Measurements from ENCODE around the gene ZSCAN20. TPM values are rescaled to one million over a fixed set of nuclear protein-coding genes. Genes with fewer than 3 reads are reported as not detected.

The ZSCAN20 gene
- polyA plus RNA-seq (2013, experiment 1 of 2) = 2.1 TPM
- polyA plus RNA-seq (2013, experiment 2 of 2) = 2.0 TPM

- Histone ChIP-seq H2BK15ac (ENCODE audit: low read length) (no peak within 1 kb of the TSS), H4K91ac (ENCODE audit: low read depth, low read length, poor library complexity) (no peak within 1 kb of the TSS), H3K23ac (ENCODE audit: low read depth, low read length, poor library complexity) (no peak within 1 kb of the TSS), H3K14ac (ENCODE audit: low read length) (no peak within 1 kb of the TSS), H3K4me1 (ENCODE audit: control insufficient read depth in 2 of 2, insufficient read depth in 1 of 2, low read depth in 1 of 2, low read length in 2 of 2) (peaks cover 8 to 25% of the 10 kb centered on the region in 2 donors), H3K4ac (ENCODE audit: low read length) (no peak within 1 kb of the TSS), H2AK5ac (ENCODE audit: low read depth, low read length) (no peak within 1 kb of the TSS), H3K18ac (ENCODE audit: low read length) (peak within 1 kb of the TSS; percentile 44), H3K9me3 (replicated peaks in 1 of 2; ENCODE audit: control insufficient read depth in 2 of 2, insufficient read depth in 1 of 2, low read depth in 1 of 2, low read length in 2 of 2) (no peaks in the 10 kb centered on the region), H2BK12ac (ENCODE audit: low read length) (no peak within 1 kb of the TSS), H2AFZ (ENCODE audit: low read length) (peak within 1 kb of the TSS; percentile 85), H3K4me3 (ENCODE audit: low read length in 2 of 2) (peak within 1 kb of the TSS; percentile 64 to 81), H2BK5ac (ENCODE audit: low read length) (no peak within 1 kb of the TSS), H2BK120ac (ENCODE audit: low read depth, low read length) (no peak within 1 kb of the TSS), H3K36me3 (replicated peaks in 1 of 2; ENCODE audit: control insufficient read depth in 2 of 2, insufficient read depth in 2 of 2, low read length in 2 of 2) (no peaks in the 10 kb centered on the region), H3K27me3 (ENCODE audit: control insufficient read depth in 3 of 3, insufficient read depth in 3 of 3, low read depth in 1 of 3, low read length in 3 of 3) (no peaks in the 10 kb centered on the region), H3K27ac (replicated peaks; ENCODE audit: low read length) (no peak within 1 kb of the TSS), H3K4me2 (ENCODE audit: insufficient read depth, low read length, poor library complexity, severe bottlenecking) (peak within 1 kb of the TSS; percentile 70), H3K79me1 (ENCODE audit: low read depth, low read length) (no peaks in the 10 kb centered on the region), H3K9ac (ENCODE audit: low read depth, low read length, poor library complexity) (peak within 1 kb of the TSS; percentile 82), H4K8ac (ENCODE audit: low read depth, low read length) (no peak within 1 kb of the TSS)
- no CpG with 5 or more reads among the region's 38 CpGs for WGBS, 2 donors (ENCODE audit: extremely low coverage in 2 of 2, insufficient read length in 2 of 2, insufficient replicate concordance in 1 of 2)
- peak; percentile 94 for DNase-seq (ENCODE audit: low spot score)
Measured at GRCh38 chr1:33472269-33472980, at the start of gene ZSCAN20. TSS of gene ZSCAN20 (plus strand) at chr1:33472645. CDS start at chr1:33479289, 6,644 bp downstream.

GRCh38 chr1:33424205-33424604 is 48.2 kb upstream of the ZSCAN20 start:
- H3K79me1 ChIP-seq (ENCODE audit: low read depth, low read length) = no peaks in the 10 kb centered on the region
- no peak for DNase-seq (ENCODE audit: low spot score)
- no peak overlapping the region for H4K91ac ChIP-seq (ENCODE audit: low read depth, low read length, poor library complexity)
- no peak overlapping the region for H3K4me3 ChIP-seq (ENCODE audit: low read length in 2 of 2)
- H3K9me3 ChIP-seq (replicated peaks in 1 of 2; ENCODE audit: control insufficient read depth in 2 of 2, insufficient read depth in 1 of 2, low read depth in 1 of 2, low read length in 2 of 2) = peaks cover 0 to 2% of the 10 kb centered on the region in 2 donors
- no peak overlapping the region for H3K18ac ChIP-seq (ENCODE audit: low read length)
- no peak overlapping the region for H2BK12ac ChIP-seq (ENCODE audit: low read length)
- H3K36me3 ChIP-seq (replicated peaks in 1 of 2; ENCODE audit: control insufficient read depth in 2 of 2, insufficient read depth in 2 of 2, low read length in 2 of 2) = no peaks in the 10 kb centered on the region
- H2BK120ac ChIP-seq (ENCODE audit: low read depth, low read length) = no peak overlapping the region
- no peak overlapping the region for H3K4me2 ChIP-seq (ENCODE audit: insufficient read depth, low read length, poor library complexity, severe bottlenecking)
- no peak overlapping the region for H3K23ac ChIP-seq (ENCODE audit: low read depth, low read length, poor library complexity)
- H3K14ac ChIP-seq (ENCODE audit: low read length) = no peak overlapping the region
- H3K27ac ChIP-seq (replicated peaks; ENCODE audit: low read length) = no peak overlapping the region
- H3K27me3 ChIP-seq (ENCODE audit: control insufficient read depth in 3 of 3, insufficient read depth in 3 of 3, low read depth in 1 of 3, low read length in 3 of 3) = peaks cover 0 to 7% (median 5%) of the 10 kb centered on the region in 3 experiments
- no peak overlapping the region for H2AK5ac ChIP-seq (ENCODE audit: low read depth, low read length)
- no CpG with 5 or more reads among the region's 4 CpGs for WGBS, 2 donors (ENCODE audit: extremely low coverage in 2 of 2, insufficient read length in 2 of 2, insufficient replicate concordance in 1 of 2)
- H3K4ac ChIP-seq (ENCODE audit: low read length) = no peak overlapping the region
- no peak overlapping the region for H2BK5ac ChIP-seq (ENCODE audit: low read length)
- H4K8ac ChIP-seq (ENCODE audit: low read depth, low read length) = no peak overlapping the region
- H2AFZ ChIP-seq (ENCODE audit: low read length) = no peak overlapping the region
- peaks cover 4 to 10% of the 10 kb centered on the region in 2 donors for H3K4me1 ChIP-seq (ENCODE audit: control insufficient read depth in 2 of 2, insufficient read depth in 1 of 2, low read depth in 1 of 2, low read length in 2 of 2)
- no peak overlapping the region for H2BK15ac ChIP-seq (ENCODE audit: low read length)
- H3K9ac ChIP-seq (ENCODE audit: low read depth, low read length, poor library complexity) = no peak overlapping the region

- peaks cover 0 to 11% (median 9%) of the 10 kb centered on the region in 3 experiments for H3K27me3 ChIP-seq (ENCODE audit: control insufficient read depth in 3 of 3, insufficient read depth in 3 of 3, low read depth in 1 of 3, low read length in 3 of 3)
- no peak for DNase-seq (ENCODE audit: low spot score)
- no peak overlapping the region for H3K4ac ChIP-seq (ENCODE audit: low read length)
- H2AFZ ChIP-seq (ENCODE audit: low read length) = no peak overlapping the region
- no peak overlapping the region for H3K18ac ChIP-seq (ENCODE audit: low read length)
- no peak overlapping the region for H2BK12ac ChIP-seq (ENCODE audit: low read length)
- peaks cover 8 to 12% of the 10 kb centered on the region in 2 donors for H3K4me1 ChIP-seq (ENCODE audit: control insufficient read depth in 2 of 2, insufficient read depth in 1 of 2, low read depth in 1 of 2, low read length in 2 of 2)
- H2BK5ac ChIP-seq (ENCODE audit: low read length) = no peak overlapping the region
- peaks cover 0 to 2% of the 10 kb centered on the region in 2 donors for H3K9me3 ChIP-seq (replicated peaks in 1 of 2; ENCODE audit: control insufficient read depth in 2 of 2, insufficient read depth in 1 of 2, low read depth in 1 of 2, low read length in 2 of 2)
- H2AK5ac ChIP-seq (ENCODE audit: low read depth, low read length) = no peak overlapping the region
- H2BK15ac ChIP-seq (ENCODE audit: low read length) = no peak overlapping the region
- H3K27ac ChIP-seq (replicated peaks; ENCODE audit: low read length) = no peak overlapping the region
- no peak overlapping the region for H3K4me2 ChIP-seq (ENCODE audit: insufficient read depth, low read length, poor library complexity, severe bottlenecking)
- no peak overlapping the region for H4K8ac ChIP-seq (ENCODE audit: low read depth, low read length)
- H4K91ac ChIP-seq (ENCODE audit: low read depth, low read length, poor library complexity) = no peak overlapping the region
- H3K79me1 ChIP-seq (ENCODE audit: low read depth, low read length) = no peaks in the 10 kb centered on the region
- H3K23ac ChIP-seq (ENCODE audit: low read depth, low read length, poor library complexity) = no peak overlapping the region
- H3K9ac ChIP-seq (ENCODE audit: low read depth, low read length, poor library complexity) = no peak overlapping the region
- WGBS, 2 donors (ENCODE audit: extremely low coverage in 2 of 2, insufficient read length in 2 of 2, insufficient replicate concordance in 1 of 2) = no CpG with 5 or more reads among the region's 2 CpGs
- no peak overlapping the region for H3K4me3 ChIP-seq (ENCODE audit: low read length in 2 of 2)
- no peak overlapping the region for H3K14ac ChIP-seq (ENCODE audit: low read length)
- no peaks in the 10 kb centered on the region for H3K36me3 ChIP-seq (replicated peaks in 1 of 2; ENCODE audit: control insufficient read depth in 2 of 2, insufficient read depth in 2 of 2, low read length in 2 of 2)
- no peak overlapping the region for H2BK120ac ChIP-seq (ENCODE audit: low read depth, low read length)
Measured at GRCh38 chr1:33424610-33425009, 47.8 kb upstream of the ZSCAN20 start.

GRCh38 chr1:33425900-33426299 is 46.5 kb upstream of the ZSCAN20 start:
- no peak overlapping the region for H3K4me3 ChIP-seq (ENCODE audit: low read length in 2 of 2)
- H3K4me2 ChIP-seq (ENCODE audit: insufficient read depth, low read length, poor library complexity, severe bottlenecking) = no peak overlapping the region
- H3K4me1 ChIP-seq (ENCODE audit: control insufficient read depth in 2 of 2, insufficient read depth in 1 of 2, low read depth in 1 of 2, low read length in 2 of 2) = peaks cover 13 to 16% of the 10 kb centered on the region in 2 donors
- no peak overlapping the region for H3K9ac ChIP-seq (ENCODE audit: low read depth, low read length, poor library complexity)
- no CpG with 5 or more reads among the region's 2 CpGs for WGBS, 2 donors (ENCODE audit: extremely low coverage in 2 of 2, insufficient read length in 2 of 2, insufficient replicate concordance in 1 of 2)
- H3K27me3 ChIP-seq (ENCODE audit: control insufficient read depth in 3 of 3, insufficient read depth in 3 of 3, low read depth in 1 of 3, low read length in 3 of 3) = peaks cover 0 to 17% (median 15%) of the 10 kb centered on the region in 3 experiments
- H3K14ac ChIP-seq (ENCODE audit: low read length) = no peak overlapping the region
- no peak overlapping the region for H3K27ac ChIP-seq (replicated peaks; ENCODE audit: low read length)
- H4K8ac ChIP-seq (ENCODE audit: low read depth, low read length) = no peak overlapping the region
- no peak overlapping the region for H2AFZ ChIP-seq (ENCODE audit: low read length)
- H3K4ac ChIP-seq (ENCODE audit: low read length) = no peak overlapping the region
- no peak overlapping the region for H3K18ac ChIP-seq (ENCODE audit: low read length)
- no peak overlapping the region for H3K23ac ChIP-seq (ENCODE audit: low read depth, low read length, poor library complexity)
- H3K79me1 ChIP-seq (ENCODE audit: low read depth, low read length) = no peaks in the 10 kb centered on the region
- no peak for DNase-seq (ENCODE audit: low spot score)
- H2BK12ac ChIP-seq (ENCODE audit: low read length) = no peak overlapping the region
- no peaks in the 10 kb centered on the region for H3K36me3 ChIP-seq (replicated peaks in 1 of 2; ENCODE audit: control insufficient read depth in 2 of 2, insufficient read depth in 2 of 2, low read length in 2 of 2)
- H2AK5ac ChIP-seq (ENCODE audit: low read depth, low read length) = no peak overlapping the region
- H2BK15ac ChIP-seq (ENCODE audit: low read length) = no peak overlapping the region
- no peak overlapping the region for H4K91ac ChIP-seq (ENCODE audit: low read depth, low read length, poor library complexity)
- no peak overlapping the region for H2BK5ac ChIP-seq (ENCODE audit: low read length)
- H3K9me3 ChIP-seq (replicated peaks in 1 of 2; ENCODE audit: control insufficient read depth in 2 of 2, insufficient read depth in 1 of 2, low read depth in 1 of 2, low read length in 2 of 2) = peaks cover 0 to 2% of the 10 kb centered on the region in 2 donors
- no peak overlapping the region for H2BK120ac ChIP-seq (ENCODE audit: low read depth, low read length)
